H1 (cell line): ENCODE measurements around the gene CUTA. TPM values are rescaled to one million over a fixed set of nuclear protein-coding genes. Genes with fewer than 3 reads are reported as not detected.

ENCODE experiments used
- CTCF ChIA-PET: fragments of 300-600 bp; sonication (Branson Sonifier 250); formaldehyde crosslinking; loops from one replicate; lab custom pipeline; 2021; ENCODE audit not compliant: partially characterized antibody; lab: Charles Lee
- POLR2A ChIA-PET: fragments of 300-600 bp; sonication (Branson Sonifier 250); formaldehyde crosslinking; loops from one replicate; lab custom pipeline; 2021; ENCODE audit warnings: inconsistent platforms; ENCODE audit not compliant: partially characterized antibody; lab: Charles Lee
- DNase-seq, 2 experiments: peaks; one replicate each; pipeline versions ENCODE4 v3.0.0 to v3.0.0-alpha.2; 2010 to 2022; ENCODE audit warnings: low spot score in 2 of 2, low read depth in 1 of 2, mixed read lengths in 1 of 2
- FAIRE-seq: peaks from 2 replicates; lab custom pipeline; 2011; peaks lifted over from hg19 to GRCh38; lab: Jason Lieb, UNC
- H2AFZ ChIP-seq: 2 replicates; pipeline ENCODE4 v1.8.1; 2012; ENCODE audit warnings: low read length, inconsistent platforms
- H2AK5ac ChIP-seq: 2 replicates; pipeline ENCODE4 v1.6.1; 2013; ENCODE audit warnings: low read depth, low read length
- H2BK120ac ChIP-seq: replicated peaks from 2 replicates; pipeline ENCODE3; 2013; ENCODE audit warnings: low read depth, low read length, inconsistent platforms
- H2BK12ac ChIP-seq: 2 replicates; pipeline ENCODE4 v1.6.1; 2013; ENCODE audit warnings: low read depth, low read length
- H2BK15ac ChIP-seq: 2 replicates; pipeline ENCODE4 v1.6.1; 2013; ENCODE audit warnings: low read length
- H2BK20ac ChIP-seq: 2 replicates; pipeline ENCODE4 v1.6.1; 2013; ENCODE audit warnings: low read length
- H2BK5ac ChIP-seq: 2 replicates; pipeline ENCODE4 v1.6.1; 2013; ENCODE audit warnings: low read depth, low read length
- H3K14ac ChIP-seq: 2 replicates; pipeline ENCODE4 v1.6.1; 2013; ENCODE audit warnings: inconsistent platforms; ENCODE audit not compliant: insufficient read length
- H3K18ac ChIP-seq: 2 replicates; pipeline ENCODE4 v1.6.1; 2013; ENCODE audit warnings: low read length; ENCODE audit errors: extremely low read depth
- H3K23ac ChIP-seq: 2 replicates; pipeline ENCODE4 v1.6.1; 2013; ENCODE audit warnings: inconsistent platforms; ENCODE audit not compliant: insufficient read length
- H3K23me2 ChIP-seq: 2 replicates; pipeline ENCODE4 v1.6.1; 2013; ENCODE audit warnings: low read depth, low read length
- H3K27ac ChIP-seq: 2 replicates; pipeline ENCODE4 v1.6.1; 2011; ENCODE audit warnings: low read depth, low read length, inconsistent platforms
- H3K27me3 ChIP-seq, 4 experiments: replicated peaks in 1 of 4; 1 replicate in 1 of 4; 2 replicates in 3 of 4; pipeline versions ENCODE4 v1.6.1 to v1.8.1; 2011 to 2013; ENCODE audit warnings: low read length in 3 of 4, mild to moderate bottlenecking in 3 of 4, inconsistent platforms in 2 of 4, mixed read lengths in 2 of 4, moderate library complexity in 1 of 4; ENCODE audit not compliant: control insufficient read depth in 3 of 4, insufficient read depth in 3 of 4; ENCODE audit errors: extremely low read depth in 1 of 4
- H3K36me3 ChIP-seq, 4 experiments: 2 replicates each; pipeline versions ENCODE4 v1.6.1 to v1.8.1; 2011 to 2013; ENCODE audit warnings: mild to moderate bottlenecking in 4 of 4, low read length in 3 of 4, moderate library complexity in 2 of 4, control low read depth in 1 of 4, inconsistent platforms in 1 of 4; ENCODE audit not compliant: insufficient read depth in 4 of 4, control insufficient read depth in 2 of 4
- H3K4ac ChIP-seq: replicated peaks from 2 replicates; pipeline ENCODE3; 2013; ENCODE audit warnings: low read length, low read depth, mixed read lengths, inconsistent platforms; ENCODE audit not compliant: insufficient read length
- H3K4me1 ChIP-seq, 4 experiments: replicated peaks in 1 of 4; 1 replicate in 1 of 4; 2 replicates in 3 of 4; pipeline versions ENCODE4 v1.6.1 to v1.8.1; 2011 to 2013; ENCODE audit warnings: low read length in 3 of 4, inconsistent platforms in 2 of 4, mixed read lengths in 1 of 4; ENCODE audit not compliant: insufficient read depth in 4 of 4, control insufficient read depth in 3 of 4
- H3K4me2 ChIP-seq, 2 experiments: 2 replicates each; pipeline versions ENCODE4 v1.6.1 to v1.8.1; 2011 to 2013; ENCODE audit warnings: low read depth in 2 of 2, low read length in 2 of 2, control low read depth in 1 of 2, inconsistent platforms in 1 of 2, mild to moderate bottlenecking in 1 of 2; ENCODE audit not compliant: insufficient read depth in 1 of 2
- H3K4me3 ChIP-seq, 4 experiments: fragments of 200-600, 300-600 bp in 1 of 4; sonication (generic), shearing (Covaris generic), sonication (Bioruptor Twin) in 1 of 4; 2 replicates each; pipeline versions ENCODE4 v1.5.1 to v1.8.1; 2011 to 2016; ENCODE audit warnings: low read length in 4 of 4, low read depth in 3 of 4, control low read depth in 2 of 4, inconsistent platforms in 2 of 4, mild to moderate bottlenecking in 2 of 4, mixed read lengths in 1 of 4, moderate library complexity in 1 of 4; ENCODE audit not compliant: insufficient read depth in 2 of 4; ENCODE audit errors: extremely low read depth in 1 of 4
- H3K56ac ChIP-seq: replicated peaks from 2 replicates; pipeline ENCODE3; 2013; ENCODE audit warnings: low read depth, mild to moderate bottlenecking, mixed read lengths, low read length, inconsistent platforms; ENCODE audit not compliant: insufficient read length
- H3K79me1 ChIP-seq: 2 replicates; pipeline ENCODE4 v1.6.1; 2013; ENCODE audit warnings: low read depth, low read length, control low read depth
- H3K79me2 ChIP-seq, 2 experiments: 2 replicates each; pipeline versions ENCODE4 v1.6.1 to v1.8.1; 2012 to 2013; ENCODE audit warnings: low read length in 2 of 2, mild to moderate bottlenecking in 2 of 2, inconsistent platforms in 1 of 2; ENCODE audit not compliant: insufficient read depth in 2 of 2, control insufficient read depth in 1 of 2
- H3K9ac ChIP-seq, 4 experiments: replicated peaks in 1 of 4; 1 replicate in 1 of 4; 2 replicates in 3 of 4; pipeline versions ENCODE4 v1.6.1 to v1.8.1; 2011 to 2013; ENCODE audit warnings: low read depth in 3 of 4, low read length in 3 of 4, control low read depth in 2 of 4, mild to moderate bottlenecking in 2 of 4, moderate library complexity in 2 of 4, inconsistent platforms in 1 of 4; ENCODE audit errors: extremely low read depth in 1 of 4
- H3K9me3 ChIP-seq, 2 experiments: 2 replicates each; pipeline versions ENCODE4 v1.6.1 to v1.8.1; 2012 to 2013; ENCODE audit warnings: mild to moderate bottlenecking in 2 of 2, moderate library complexity in 2 of 2, control low read depth in 1 of 2, inconsistent platforms in 1 of 2, low read depth in 1 of 2, low read length in 1 of 2, mixed read lengths in 1 of 2; ENCODE audit not compliant: insufficient read depth in 2 of 2
- H4K20me1 ChIP-seq, 2 experiments: replicated peaks in 1 of 2; 2 replicates each; pipeline versions ENCODE3 to v1.8.1; 2011 to 2013; ENCODE audit warnings: inconsistent platforms in 2 of 2, low read length in 2 of 2, mild to moderate bottlenecking in 1 of 2; ENCODE audit not compliant: insufficient read depth in 2 of 2, control insufficient read depth in 1 of 2
- H4K5ac ChIP-seq: 2 replicates; pipeline ENCODE4 v1.6.1; 2013; ENCODE audit warnings: low read length, low read depth, mixed read lengths, inconsistent platforms; ENCODE audit not compliant: insufficient read length
- H4K8ac ChIP-seq: 2 replicates; pipeline ENCODE4 v1.8.0; 2013; ENCODE audit warnings: mild to moderate bottlenecking, moderate library complexity, low read length, inconsistent platforms; ENCODE audit not compliant: insufficient read depth; ENCODE audit errors: extremely low read depth
- H4K91ac ChIP-seq: replicated peaks from 2 replicates; pipeline ENCODE3; 2013; ENCODE audit warnings: low read length, mixed read lengths, inconsistent platforms; ENCODE audit not compliant: insufficient read length
- CHD2 ChIP-seq: IDR thresholded peaks from 2 replicates; pipeline ENCODE4 v1.6.1; 2012; ENCODE audit warnings: low read length, improper control_type of control experiment
- EZH2 ChIP-seq: fragments of 200-600 bp; sonication (generic); IDR thresholded peaks from 2 replicates; pipeline ENCODE4 v1.7.1; 2012; ENCODE audit warnings: low read depth, mild to moderate bottlenecking, moderate library complexity, low read length, inconsistent platforms; ENCODE audit not compliant: severe bottlenecking
- FOSL1 ChIP-seq: IDR thresholded peaks from 2 replicates; pipeline ENCODE4 v1.6.1; 2011; ENCODE audit warnings: mild to moderate bottlenecking, low read depth, low read length, moderate library complexity; ENCODE audit not compliant: insufficient read depth
- GABPA ChIP-seq: IDR thresholded peaks from 2 replicates; pipeline ENCODE4 v1.6.1; 2011; ENCODE audit warnings: mild to moderate bottlenecking, low read length, moderate library complexity, borderline replicate concordance; ENCODE audit not compliant: insufficient read depth
- POLR2AphosphoS5 ChIP-seq: IDR thresholded peaks from 2 replicates; pipeline ENCODE4 v1.6.1; 2011; ENCODE audit warnings: low read depth, low read length
- RFX5 ChIP-seq: IDR thresholded peaks from 2 replicates; pipeline ENCODE4 v1.6.1; 2011; ENCODE audit warnings: low read depth, low read length, improper control_type of control experiment, borderline replicate concordance
- SIX5 ChIP-seq: IDR thresholded peaks from 2 replicates; pipeline ENCODE4 v1.6.1; 2011; ENCODE audit warnings: mild to moderate bottlenecking, low read depth, low read length
- WGBS, 2 experiments: shearing (Covaris generic) in 1 of 2; methylation state at CpG; one replicate each; pipeline versions ENCODE4 v1.1.6 to v1.1.7; 2013 to 2015; ENCODE audit warnings: low lambda C conversion rate in 2 of 2, mixed read lengths in 2 of 2, inconsistent platforms in 1 of 2, low coverage in 1 of 2, missing lambda C conversion rate in 1 of 2; ENCODE audit not compliant: insufficient replicate concordance in 2 of 2, insufficient coverage in 1 of 2, insufficient read length in 1 of 2; ENCODE audit errors: extremely low coverage in 1 of 2, missing lambda C conversion rate in 1 of 2; 5-methylcytosine and 5-hydroxymethylcytosine counted together
- polyA plus RNA-seq, 7 experiments: library from polyadenylated mRNA; depleted of rRNA in 3 of 7; stranded (reverse) in 5 of 7; unstranded in 2 of 7; fragments of >200 nt in 5 of 7; fragments of 200-250 nt in 2 of 7; gene quantifications; 1 replicate in 5 of 7; 2 replicates in 1 of 7; 4 replicates in 1 of 7; pipeline versions ENCODE4 v1.2.1 to v1.2.3, GENCODE V29; 2011 to 2013; ENCODE audit warnings: missing spikeins in 2 of 7, mixed read lengths in 2 of 7
- total RNA-seq: library from RNA; stranded (reverse); fragmentation: NEBNext Ultra II Directional; extraction: Animal tissue kit (Norgen Biotek cat#: 25700); gene quantifications from 2 replicates; pipeline ENCODE4 v1.2.1, GENCODE V29; 2021

The CUTA gene
- total and polyA plus RNA-seq, 2 of the 8 experiments (the other 6 are each of a cell fraction or from before 2014, with no cell fraction given) = 297 to 460 TPM

DNA sequence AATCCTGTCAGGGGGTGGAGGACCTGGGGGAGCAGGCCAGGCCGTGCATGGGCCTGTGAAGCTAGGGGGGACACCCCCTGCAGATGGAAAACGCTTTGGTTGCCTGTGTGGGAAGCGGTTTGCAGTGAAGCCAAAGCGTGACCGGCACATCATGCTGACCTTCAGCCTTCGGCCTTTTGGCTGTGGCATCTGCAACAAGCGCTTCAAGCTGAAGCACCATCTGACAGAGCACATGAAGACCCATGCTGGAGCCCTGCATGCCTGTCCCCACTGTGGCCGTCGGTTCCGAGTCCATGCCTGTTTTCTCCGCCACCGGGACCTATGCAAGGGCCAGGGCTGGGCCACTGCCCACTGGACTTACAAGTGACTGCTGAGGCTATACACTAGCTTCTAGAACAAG, 38.2 kb upstream of the CUTA start:
- no peak overlapping the region for H3K4ac ChIP-seq
- no peak overlapping the region for H2AK5ac ChIP-seq
- no peak overlapping the region for H2BK15ac ChIP-seq
- no peak overlapping the region for H4K5ac ChIP-seq
- no peak overlapping the region for H2BK20ac ChIP-seq
- H4K20me1 ChIP-seq = no peaks in the 10 kb centered on the region
- DNase-seq (no peak), FAIRE-seq (no peak)
- no peak overlapping the region for H2BK120ac ChIP-seq
- H4K8ac ChIP-seq = no peak overlapping the region
- POLR2A ChIA-PET = interaction anchor here (0.6 to 17.2 kb wide), 10 partner anchors 10 to 112 kb away, joined by 3 to 381 read pairs (median 8); partner anchors contain the start of genes CUTA and SYNGAP1
- H3K79me2 ChIP-seq = peaks cover 0 to 13% of the 10 kb centered on the region in 2 experiments; a peak in 2 of 4 replicates
- CTCF ChIA-PET = interaction anchor here (0.7 to 1.6 kb wide), 4 partner anchors 12 to 124 kb away, joined by 3 to 7 read pairs (median 3); partner anchors contain the start of gene BAK1
- no peak overlapping the region for H4K91ac ChIP-seq
- no peak overlapping the region for H2BK5ac ChIP-seq
- no peaks in the 10 kb centered on the region for H3K9me3 ChIP-seq
- H3K23ac ChIP-seq = no peak overlapping the region
- TF ChIP-seq SIX5 = no peak
- no peak for TF ChIP-seq GABPA
- TF ChIP-seq CHD2 = no peak
- no peak for TF ChIP-seq FOSL1
- TF ChIP-seq POLR2AphosphoS5 = peak; percentile 40; the same call in 1 of the 2 replicates
- TF ChIP-seq RFX5 = no peak
- TF ChIP-seq EZH2 = no peak
- H3K18ac ChIP-seq = no peak overlapping the region
- H3K79me1 ChIP-seq = peaks cover 5% of the 10 kb centered on the region; the same call in 1 of the 2 replicates
- peaks cover 9% of the 10 kb centered on the region for H3K23me2 ChIP-seq
- H2BK12ac ChIP-seq = no peak overlapping the region
- no peak overlapping the region for H3K4me2 ChIP-seq
- no peak overlapping the region for H3K27ac ChIP-seq
- no peak overlapping the region for H3K4me3 ChIP-seq
- no peak overlapping the region for H3K56ac ChIP-seq
- 93% methylated on average over 10 of the region's 12 CpGs; no CpG with 5 or more reads in 1 of the 2 experiments for WGBS, 2 experiments
- peaks cover 0 to 5% (median 4%) of the 10 kb centered on the region in 4 experiments; a peak in 6 of 7 replicates for H3K4me1 ChIP-seq
- no peaks in the 10 kb centered on the region for H3K27me3 ChIP-seq
- H3K9ac ChIP-seq = no peak overlapping the region
- H3K36me3 ChIP-seq = peaks cover 10 to 21% (median 11%) of the 10 kb centered on the region in 4 experiments; a peak in 6 of 8 replicates
- H2AFZ ChIP-seq = no peak overlapping the region
- no peak overlapping the region for H3K14ac ChIP-seq
